Activated naive CD4-positive, alpha-beta T cell treated with anti-CD3 and anti-CD28 coated beads, Interleukin-2, amount 50 U/mL, for 24 hours (primary cell): ENCODE data around the gene ITGA11.

ENCODE experiments used
- H3K27ac Mint-ChIP-seq: one replicate; pipeline ENCODE4 v1.8.0; 2021; ENCODE audit warnings: mild to moderate bottlenecking, mixed read lengths
- H3K27me3 Mint-ChIP-seq: one replicate; pipeline ENCODE4 v1.8.0; 2021; ENCODE audit warnings: mixed read lengths
- H3K36me3 Mint-ChIP-seq: one replicate; pipeline ENCODE4 v1.8.0; 2021; ENCODE audit warnings: mixed read lengths
- H3K4me1 Mint-ChIP-seq: one replicate; pipeline ENCODE4 v1.8.0; 2021; ENCODE audit warnings: mixed read lengths
- H3K4me3 Mint-ChIP-seq: one replicate; pipeline ENCODE4 v1.8.0; 2021; ENCODE audit warnings: mild to moderate bottlenecking, mixed read lengths
- H3K9me3 Mint-ChIP-seq: one replicate; pipeline ENCODE4 v1.8.0; 2021; ENCODE audit warnings: mixed read lengths

ITGA11 gene

DNA sequence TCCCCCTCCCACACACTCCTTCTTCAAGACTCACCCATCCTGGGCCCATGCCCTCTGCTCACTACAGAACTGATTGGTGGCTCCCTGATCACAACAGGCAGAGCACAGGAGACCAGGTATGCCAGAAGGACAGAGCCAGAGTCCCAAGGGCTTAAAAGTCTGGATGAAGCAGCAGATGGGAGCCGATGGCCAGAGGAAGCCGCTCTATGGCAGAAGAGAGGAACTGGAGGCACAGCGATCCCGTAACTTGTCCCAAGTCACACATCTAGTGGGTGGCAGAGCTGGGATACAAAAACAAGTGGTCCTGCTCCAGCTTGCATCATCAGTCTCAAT lies 20.7 kb downstream of the ITGA11 start:
- Mint-ChIP-seq H3K27ac (no peak overlapping the region), H3K4me1 (no peaks in the 10 kb centered on the region), H3K4me3 (no peak overlapping the region), H3K27me3 (no peaks in the 10 kb centered on the region), H3K36me3 (no peaks in the 10 kb centered on the region), H3K9me3 (no peaks in the 10 kb centered on the region)

DNA sequence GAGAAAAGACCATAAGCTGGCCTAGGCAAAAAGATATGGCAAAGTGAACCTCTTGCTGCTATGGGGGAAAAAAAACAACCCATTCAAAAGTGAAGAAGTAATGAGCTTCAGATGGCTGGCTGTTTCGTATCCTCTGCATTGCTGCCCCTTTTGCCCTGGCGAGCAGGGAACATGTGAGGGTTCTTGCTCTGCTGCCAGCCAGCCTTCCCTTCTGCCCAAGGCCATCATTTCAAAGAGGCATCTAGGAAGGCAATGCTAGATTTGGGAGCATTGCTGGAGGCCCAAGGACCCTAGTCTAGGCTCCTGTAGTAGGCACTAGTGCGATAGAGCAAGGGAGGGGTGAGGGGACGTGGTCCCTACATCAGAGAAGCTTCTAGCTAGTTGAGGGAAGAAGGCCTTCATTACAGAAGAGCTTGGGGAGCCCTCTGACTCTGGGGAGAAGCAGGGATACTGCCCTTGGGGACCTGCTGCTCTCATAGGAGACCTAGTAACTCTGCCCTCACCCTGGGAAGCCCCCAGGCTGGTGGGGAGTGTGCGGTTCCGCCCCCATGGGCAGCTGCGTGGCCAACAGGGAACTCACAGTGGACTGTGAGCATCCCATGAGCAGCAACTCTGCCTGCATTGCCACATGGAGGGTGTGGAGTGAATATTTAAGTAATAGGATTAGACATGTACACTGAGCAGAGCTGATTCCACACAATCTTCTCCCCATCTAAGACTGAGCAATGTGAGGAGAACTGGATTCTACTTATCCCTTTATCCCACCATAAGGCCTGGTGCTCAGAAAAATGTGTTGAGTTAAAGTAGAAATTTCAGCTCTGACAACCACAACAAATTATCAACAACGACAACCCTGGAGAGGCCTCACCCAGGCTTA lies 21.3 kb downstream of the ITGA11 start:
- H3K27ac Mint-ChIP-seq, result no peak overlapping the region
- H3K36me3 Mint-ChIP-seq, result no peaks in the 10 kb centered on the region
- no peak overlapping the region for H3K4me3 Mint-ChIP-seq
- no peaks in the 10 kb centered on the region for H3K9me3 Mint-ChIP-seq
- H3K4me1 Mint-ChIP-seq, result no peaks in the 10 kb centered on the region
- H3K27me3 Mint-ChIP-seq, result no peaks in the 10 kb centered on the region

DNA sequence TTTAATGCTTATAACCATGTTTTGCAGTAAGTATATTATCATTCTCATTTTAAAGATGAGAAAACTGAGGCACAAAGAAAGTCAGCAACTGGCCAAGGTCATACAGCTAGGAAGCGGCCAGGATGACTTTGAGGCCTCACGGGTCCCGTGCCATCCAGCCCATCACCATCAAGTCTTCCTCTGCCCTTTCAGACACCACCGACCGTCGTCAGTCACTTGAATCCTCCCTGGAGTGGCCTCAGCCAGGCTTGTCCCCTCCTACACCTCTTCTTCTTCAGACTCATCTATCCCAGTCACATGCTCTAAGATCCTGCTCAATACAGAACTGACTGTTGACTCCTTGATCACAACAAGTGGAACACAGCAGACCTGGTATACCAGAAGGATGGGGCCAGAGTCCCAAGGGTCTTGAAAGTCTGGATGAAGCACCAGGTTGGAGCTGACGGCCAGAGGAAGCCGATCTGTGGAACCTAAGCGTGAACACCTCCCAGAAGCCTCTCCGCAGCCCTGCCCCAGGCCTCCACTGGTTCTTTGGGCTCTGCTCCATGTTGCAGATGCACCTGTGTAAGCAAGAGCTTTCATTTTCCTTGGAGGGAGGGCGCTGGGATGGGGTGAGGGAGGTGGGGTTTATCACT lies 22.1 kb downstream of the ITGA11 start:
- H3K4me1 Mint-ChIP-seq, result no peaks in the 10 kb centered on the region
- no peaks in the 10 kb centered on the region for H3K9me3 Mint-ChIP-seq
- no peaks in the 10 kb centered on the region for H3K27me3 Mint-ChIP-seq
- H3K4me3 Mint-ChIP-seq, result no peak overlapping the region
- no peaks in the 10 kb centered on the region for H3K36me3 Mint-ChIP-seq
- no peak overlapping the region for H3K27ac Mint-ChIP-seq

DNA sequence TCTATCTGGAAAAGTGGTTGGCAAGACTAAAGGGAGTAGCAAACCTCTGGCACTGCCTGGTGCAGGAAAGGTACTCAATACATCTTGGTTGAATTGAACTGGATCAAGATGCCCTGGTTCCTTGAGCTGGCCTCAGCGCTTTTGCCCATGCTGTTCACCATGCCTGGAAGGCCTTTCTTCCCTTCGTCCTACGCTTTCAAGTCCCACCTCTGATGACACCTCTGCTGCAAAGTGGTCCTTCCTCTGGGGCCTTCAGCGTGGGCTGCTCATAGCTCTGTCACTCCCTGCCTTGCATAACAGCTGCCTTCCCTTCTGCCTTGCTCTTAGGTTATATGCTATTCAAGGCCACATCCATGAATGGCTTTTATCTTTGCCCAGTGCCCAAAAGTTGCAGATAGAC lies 23.0 kb downstream of the ITGA11 start:
- Mint-ChIP-seq H3K4me1 (no peaks in the 10 kb centered on the region), H3K27ac (no peak overlapping the region), H3K9me3 (no peaks in the 10 kb centered on the region), H3K36me3 (no peaks in the 10 kb centered on the region), H3K27me3 (no peaks in the 10 kb centered on the region), H3K4me3 (no peak overlapping the region)

DNA sequence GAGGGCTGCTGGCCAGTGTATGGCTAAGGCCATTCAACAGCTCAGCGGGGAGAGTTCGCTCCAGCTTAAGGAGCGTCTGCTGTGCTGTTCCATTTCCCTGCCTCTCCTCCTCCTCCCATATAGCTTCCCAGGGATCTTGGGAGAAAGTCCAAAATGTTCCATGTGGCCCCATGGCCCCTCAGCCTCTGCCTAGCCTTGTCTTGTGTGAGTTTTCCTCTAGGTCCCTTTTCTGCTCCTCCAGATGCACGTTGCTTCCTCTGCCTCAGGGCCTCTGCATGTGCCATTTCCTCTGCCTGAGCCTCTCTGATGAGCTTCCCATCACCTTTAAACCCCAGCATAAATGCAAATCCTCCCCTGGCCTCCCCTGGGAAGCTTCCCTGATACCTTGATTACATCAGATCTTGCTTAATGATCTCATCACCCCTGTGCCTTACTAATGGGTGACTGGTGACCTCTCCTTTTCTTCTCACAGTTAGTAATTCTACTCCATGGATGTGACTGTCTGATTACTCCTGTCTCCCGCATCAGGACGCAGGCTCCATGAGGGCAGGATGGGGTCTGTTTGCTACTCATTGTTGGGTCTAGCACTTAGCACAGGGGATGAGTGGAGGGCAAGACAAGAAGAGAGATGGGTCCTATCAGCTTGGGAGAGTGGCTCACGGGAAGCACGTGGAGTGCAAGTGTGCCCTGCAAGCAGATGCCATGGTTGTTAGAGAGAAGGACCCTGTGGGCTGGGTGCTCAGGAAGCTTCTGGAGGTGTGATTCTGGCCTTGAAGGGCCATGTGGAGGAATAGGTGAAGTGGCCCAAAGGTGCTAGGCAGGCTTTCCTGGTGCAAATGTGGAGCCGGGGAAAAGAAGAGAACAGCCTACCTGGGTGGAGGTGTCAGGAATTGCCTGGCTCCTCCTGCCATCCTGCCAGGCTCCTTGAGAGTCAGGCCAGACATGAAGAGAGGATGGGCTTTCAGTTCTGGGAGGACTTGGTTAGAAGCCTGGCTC lies 23.8 kb downstream of the ITGA11 start:
- H3K9me3 Mint-ChIP-seq, result no peaks in the 10 kb centered on the region
- no peak overlapping the region for H3K4me3 Mint-ChIP-seq
- H3K27ac Mint-ChIP-seq, result no peak overlapping the region
- no peaks in the 10 kb centered on the region for H3K4me1 Mint-ChIP-seq
- no peaks in the 10 kb centered on the region for H3K36me3 Mint-ChIP-seq
- H3K27me3 Mint-ChIP-seq, result no peaks in the 10 kb centered on the region

DNA sequence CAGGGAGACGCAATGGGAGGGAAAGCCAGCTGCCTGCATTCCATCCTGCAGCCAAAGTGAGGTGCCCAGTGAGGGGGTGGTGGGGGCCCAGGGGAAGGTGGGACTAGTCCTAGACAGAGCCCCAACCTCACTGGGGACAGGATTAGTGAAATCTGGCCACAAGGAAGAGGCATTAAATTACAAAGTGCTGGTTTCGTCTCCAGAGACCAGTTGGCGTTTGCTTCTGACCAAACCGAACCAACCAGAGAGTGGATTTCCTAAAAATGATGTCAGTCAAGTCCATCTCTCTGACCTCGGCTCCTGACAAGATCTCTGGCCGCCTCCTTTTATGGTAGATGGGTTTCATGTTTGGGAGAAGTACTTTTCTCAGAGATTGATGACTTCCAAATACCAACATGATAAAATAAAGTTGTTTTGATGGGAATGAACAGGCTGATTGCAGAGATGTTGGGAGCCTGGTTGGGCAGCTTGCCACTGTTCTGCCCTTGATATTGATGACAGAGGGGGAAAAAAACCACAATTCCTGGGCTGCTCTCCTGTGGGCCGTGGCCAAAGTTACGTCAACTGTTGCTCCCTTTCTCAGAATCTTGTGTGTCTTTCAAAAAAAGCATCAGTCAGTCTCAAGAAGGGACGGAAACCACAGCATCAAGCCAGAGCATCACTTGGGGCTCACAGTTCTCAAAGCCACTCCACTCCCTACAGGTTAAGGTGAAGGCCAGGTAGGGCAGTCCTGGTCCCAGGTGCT lies 24.6 kb downstream of the ITGA11 start:
- Mint-ChIP-seq H3K9me3 (no peaks in the 10 kb centered on the region), H3K4me1 (no peaks in the 10 kb centered on the region), H3K4me3 (no peak overlapping the region), H3K27me3 (no peaks in the 10 kb centered on the region), H3K27ac (no peak overlapping the region), H3K36me3 (no peaks in the 10 kb centered on the region)

DNA sequence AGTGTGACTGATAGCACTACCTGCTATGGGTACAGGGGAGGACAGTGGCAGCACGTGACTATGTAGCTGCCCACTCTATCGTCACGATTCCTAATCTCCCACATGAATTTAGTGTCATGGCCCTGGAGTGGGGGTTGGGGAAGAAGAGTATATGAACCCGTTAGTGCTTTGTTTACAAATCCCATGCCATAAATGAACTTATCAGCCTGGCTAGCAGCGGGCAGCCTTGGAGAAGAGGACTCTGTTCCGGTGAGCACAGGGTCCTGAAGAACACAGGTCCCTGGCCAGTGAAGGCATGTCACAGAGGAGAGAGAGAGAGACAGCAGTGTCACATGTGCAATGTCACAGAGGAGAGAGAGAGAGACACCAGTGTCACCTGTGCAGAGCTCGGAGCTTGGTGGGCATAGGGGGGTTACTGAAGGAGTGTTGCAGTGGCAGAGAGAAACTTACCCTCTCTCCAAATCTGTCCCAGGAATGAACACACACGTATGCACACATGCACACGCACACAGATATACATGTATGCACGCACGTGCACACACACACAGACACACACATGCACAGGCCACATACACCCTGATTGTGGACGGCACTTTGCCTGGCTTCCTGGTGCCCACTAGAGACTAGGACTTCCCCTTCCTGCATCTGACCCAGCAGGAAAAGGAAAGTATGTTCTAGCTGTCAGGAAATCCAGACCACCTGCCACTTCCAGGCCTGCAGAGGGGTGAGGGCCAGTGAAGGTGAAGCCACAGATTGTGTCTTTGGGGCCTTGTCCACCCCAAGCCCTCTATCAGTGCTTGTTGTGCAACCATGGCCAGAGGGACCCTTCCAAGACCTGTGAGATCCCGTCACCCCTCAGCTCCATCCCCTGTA lies 26.3 kb downstream of the ITGA11 start:
- no peak overlapping the region for H3K27ac Mint-ChIP-seq
- no peaks in the 10 kb centered on the region for H3K36me3 Mint-ChIP-seq
- no peak overlapping the region for H3K4me3 Mint-ChIP-seq
- no peaks in the 10 kb centered on the region for H3K9me3 Mint-ChIP-seq
- H3K4me1 Mint-ChIP-seq, result no peaks in the 10 kb centered on the region
- no peaks in the 10 kb centered on the region for H3K27me3 Mint-ChIP-seq

DNA sequence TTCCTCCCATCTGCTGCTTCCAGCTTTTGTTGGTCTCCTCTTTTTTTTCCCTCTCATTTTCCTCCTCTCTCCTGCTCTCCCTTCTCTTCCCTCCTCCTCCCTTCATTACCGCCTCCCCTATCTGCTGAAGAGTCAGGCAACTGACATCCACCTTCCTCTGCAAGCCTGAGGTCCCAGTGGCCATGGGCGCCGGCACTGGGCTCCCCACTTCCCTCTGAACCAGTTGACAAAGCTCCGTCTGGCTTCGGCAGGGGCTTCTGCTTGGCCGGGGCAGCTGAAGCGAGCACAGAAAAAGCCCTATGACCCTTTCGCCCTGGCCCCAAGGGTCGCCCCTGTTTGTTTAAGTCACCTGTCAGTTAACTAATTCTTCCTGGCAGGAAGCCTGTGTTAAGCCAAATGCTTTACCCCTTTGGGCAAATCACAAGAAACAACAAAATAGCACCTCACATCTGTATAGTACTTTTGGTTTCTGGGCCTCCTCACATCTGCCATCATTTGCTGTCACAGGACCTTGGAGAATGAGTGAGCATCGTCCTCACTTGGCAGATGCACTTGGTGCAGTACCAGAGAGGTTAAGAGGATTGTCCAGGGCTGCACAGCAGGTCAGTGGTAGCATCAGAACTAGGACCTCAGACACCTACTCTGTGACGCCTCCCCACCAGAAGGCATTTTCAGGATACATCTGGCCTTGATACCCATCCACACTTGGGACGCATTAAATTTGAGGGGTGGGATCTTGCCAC lies 27.7 kb downstream of the ITGA11 start:
- Mint-ChIP-seq H3K9me3 (no peaks in the 10 kb centered on the region), H3K27me3 (no peaks in the 10 kb centered on the region), H3K4me3 (no peak overlapping the region), H3K27ac (no peak overlapping the region), H3K4me1 (no peaks in the 10 kb centered on the region), H3K36me3 (no peaks in the 10 kb centered on the region)

DNA sequence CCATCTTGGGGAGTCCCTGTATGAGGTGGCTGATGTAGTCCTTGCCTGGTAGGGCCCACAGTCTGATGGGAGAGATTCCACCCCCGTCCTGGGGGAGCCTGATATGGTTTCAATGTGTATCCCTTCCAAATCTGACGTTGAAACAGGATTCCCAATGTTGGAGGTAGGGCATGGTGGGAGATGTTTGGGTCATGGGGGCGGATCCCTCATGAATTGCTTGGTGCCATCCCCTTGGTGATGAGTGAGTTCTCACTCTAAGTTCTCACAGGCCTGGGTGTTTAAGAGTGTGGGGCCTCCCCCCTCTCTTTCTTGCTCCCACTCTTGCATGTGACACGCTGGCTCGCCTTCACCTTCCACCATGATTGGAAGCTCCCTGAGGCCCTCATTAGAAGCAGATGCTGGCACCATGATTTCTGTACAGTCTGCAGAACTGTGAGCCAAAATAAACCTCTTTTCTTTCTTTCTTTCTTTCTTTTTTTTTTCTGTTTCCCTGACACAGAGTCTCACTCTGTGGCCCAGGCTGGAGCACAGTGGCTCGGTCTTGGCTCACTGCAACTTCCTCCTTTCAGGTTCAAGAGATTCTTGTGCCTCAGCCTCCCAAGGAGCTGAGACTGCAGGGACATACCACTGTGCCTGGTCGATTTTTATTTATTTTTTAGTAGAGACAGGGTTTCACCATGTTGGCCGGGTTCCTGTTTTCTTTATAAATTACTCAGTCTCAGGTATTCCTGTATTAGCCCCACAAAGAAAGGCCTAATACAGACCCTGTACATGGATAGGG lies 28.6 kb downstream of the ITGA11 start:
- H3K27ac Mint-ChIP-seq, result no peak overlapping the region
- no peak overlapping the region for H3K4me3 Mint-ChIP-seq
- no peaks in the 10 kb centered on the region for H3K4me1 Mint-ChIP-seq
- no peaks in the 10 kb centered on the region for H3K9me3 Mint-ChIP-seq
- H3K27me3 Mint-ChIP-seq, result no peaks in the 10 kb centered on the region
- H3K36me3 Mint-ChIP-seq, result no peaks in the 10 kb centered on the region

DNA sequence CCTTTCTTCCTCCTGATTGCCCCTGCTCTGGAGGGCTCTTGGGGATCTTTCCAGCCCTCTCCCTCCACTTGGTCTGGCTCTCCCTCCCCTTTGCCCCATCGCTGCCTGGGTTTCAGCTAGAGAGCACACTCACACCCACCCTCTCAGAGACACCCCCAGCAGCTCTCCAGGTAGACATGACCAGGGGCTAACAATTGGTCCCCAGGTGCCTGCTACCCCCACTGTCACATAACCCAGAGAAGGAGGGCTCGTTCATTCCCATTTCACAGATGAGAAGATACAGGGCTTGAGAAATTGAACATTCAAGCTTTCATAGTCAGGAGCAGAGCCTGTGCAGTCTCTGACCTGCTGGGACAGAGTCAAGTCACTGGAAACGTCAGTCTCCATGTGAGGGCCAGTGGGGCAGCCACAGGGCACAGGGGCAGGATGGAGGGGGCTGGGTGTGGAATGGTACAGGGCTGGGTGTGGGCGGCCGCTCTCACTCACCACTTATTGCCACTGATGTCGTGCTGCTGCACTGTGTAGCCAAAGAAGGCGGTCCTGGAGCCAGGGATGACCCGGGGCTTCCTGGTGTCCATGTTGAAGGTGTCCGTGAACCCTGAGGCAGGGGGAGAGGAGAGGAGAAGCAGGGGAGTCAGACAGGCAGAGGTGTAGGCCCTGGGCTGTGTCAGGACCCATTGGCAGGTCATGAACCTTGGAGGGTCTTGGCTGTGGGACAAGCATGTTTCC lies 29.4 kb downstream of the ITGA11 start:
- Mint-ChIP-seq H3K36me3 (no peaks in the 10 kb centered on the region), H3K27me3 (no peaks in the 10 kb centered on the region), H3K4me1 (no peaks in the 10 kb centered on the region), H3K9me3 (no peaks in the 10 kb centered on the region), H3K27ac (no peak overlapping the region), H3K4me3 (no peak overlapping the region)

DNA sequence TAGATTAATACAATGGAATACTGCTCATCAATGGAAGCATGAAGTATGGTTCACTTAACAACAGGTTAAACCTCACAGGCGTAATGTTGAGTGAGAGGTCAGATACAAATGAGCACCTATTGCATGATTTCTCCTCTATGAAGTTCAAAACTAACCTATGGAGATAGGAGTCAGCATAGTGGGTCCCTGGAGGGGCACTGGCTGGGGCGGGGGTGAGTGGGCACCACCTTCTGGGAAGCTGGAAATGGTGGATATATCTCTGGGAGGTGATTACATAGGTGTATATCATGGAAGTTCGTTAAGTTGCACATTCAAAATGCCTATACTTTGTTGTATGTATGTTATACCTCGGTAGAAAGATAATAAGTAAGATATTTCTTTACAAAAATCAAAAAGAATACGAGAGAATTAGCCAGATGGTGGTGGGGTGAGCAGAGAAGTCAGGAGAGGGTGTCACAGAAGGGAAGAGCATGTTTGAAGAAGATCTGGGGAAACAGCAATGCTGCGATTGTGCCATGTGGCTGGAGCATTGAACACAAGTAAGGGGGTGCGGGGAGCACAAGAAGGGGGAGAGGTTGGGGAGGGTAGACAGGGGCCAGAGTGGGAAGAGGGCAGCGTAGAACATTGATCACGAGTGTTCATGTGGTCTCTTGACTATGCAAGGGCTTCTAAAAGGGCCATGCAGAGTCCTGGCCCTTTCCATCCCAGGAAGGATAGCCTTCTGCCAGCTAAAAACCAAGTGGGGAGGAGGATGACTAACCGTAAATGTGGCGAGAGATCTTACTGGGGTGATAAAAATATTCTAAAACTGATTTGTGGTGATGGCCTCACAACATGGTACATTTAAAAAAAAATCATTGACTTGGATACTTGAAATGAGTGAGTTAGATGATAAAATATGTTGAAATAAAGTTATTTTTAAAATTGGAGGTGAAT lies 30.2 kb downstream of the ITGA11 start:
- no peaks in the 10 kb centered on the region for H3K36me3 Mint-ChIP-seq
- H3K27ac Mint-ChIP-seq, result no peak overlapping the region
- H3K9me3 Mint-ChIP-seq, result no peaks in the 10 kb centered on the region
- H3K4me3 Mint-ChIP-seq, result no peak overlapping the region
- H3K4me1 Mint-ChIP-seq, result no peaks in the 10 kb centered on the region
- no peaks in the 10 kb centered on the region for H3K27me3 Mint-ChIP-seq

DNA sequence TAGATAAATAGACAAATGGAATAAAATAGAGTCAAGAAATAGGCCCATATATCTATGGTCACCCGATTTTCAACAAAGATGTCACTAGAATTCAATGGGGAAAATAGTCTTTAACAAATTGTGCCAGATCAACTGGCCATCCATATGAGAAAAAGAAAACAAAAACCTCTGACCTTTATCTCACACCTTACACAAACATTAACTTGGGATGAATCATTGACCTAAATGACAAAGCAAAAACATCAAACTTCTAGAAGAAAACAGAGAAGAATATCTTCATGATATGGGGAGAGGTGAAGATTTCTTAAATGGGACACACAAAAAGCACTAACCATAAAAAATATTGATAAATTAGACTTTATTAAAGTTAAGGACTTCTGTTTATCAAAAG lies 31.9 kb downstream of the ITGA11 start:
- Mint-ChIP-seq H3K27ac (no peak overlapping the region), H3K4me3 (no peak overlapping the region), H3K9me3 (no peaks in the 10 kb centered on the region), H3K4me1 (no peaks in the 10 kb centered on the region), H3K36me3 (no peaks in the 10 kb centered on the region), H3K27me3 (no peaks in the 10 kb centered on the region)
